T-helper 17 cell (primary cell): ENCODE data around the gene GATA3. TPM values are rescaled to one million over a fixed set of nuclear protein-coding genes. Genes with fewer than 3 reads are reported as not detected.
"Not testable (repeated sequence)": the region's sequence is repeated elsewhere in the genome, so short reads cannot be mapped to it uniquely, and the experiment has no call there.

Experiments used
- ATAC-seq: fragments of 150-1000 bp; cut with Tn5 transposase; 2 replicates; pipeline ENCODE4 v1.10.0; 2021; ENCODE audit warnings: mild to moderate bottlenecking, moderate library complexity
- DNase-seq, 3 donors: peaks; one replicate each; pipeline versions ENCODE4 v3.0.0 to v3.0.0-alpha.2; 2020 to 2021
- H3K9me3 ChIP-seq: one replicate; pipeline ENCODE4 v1.7.0; 2013; ENCODE audit warnings: low read length, mild to moderate bottlenecking; ENCODE audit not compliant: control insufficient read depth, poor library complexity, severe bottlenecking
- H3K27ac Mint-ChIP-seq: one replicate; pipeline ENCODE4 v1.8.0; 2022; ENCODE audit warnings: mild to moderate bottlenecking, moderate library complexity, mixed read lengths
- H3K27me3 Mint-ChIP-seq: one replicate; pipeline ENCODE4 v1.8.0; 2022; ENCODE audit warnings: mixed read lengths
- H3K36me3 Mint-ChIP-seq: one replicate; pipeline ENCODE4 v1.8.0; 2022; ENCODE audit warnings: low read depth, mixed read lengths
- H3K4me1 Mint-ChIP-seq: one replicate; pipeline ENCODE4 v1.8.0; 2022; ENCODE audit warnings: mild to moderate bottlenecking, mixed read lengths
- H3K4me3 Mint-ChIP-seq: one replicate; pipeline ENCODE4 v1.8.0; 2022; ENCODE audit warnings: mild to moderate bottlenecking, moderate library complexity, mixed read lengths
- total RNA-seq, 4 donors: library from RNA in 2 of 4; stranded (reverse) in 2 of 4; gene quantifications; one replicate each; pipeline ENCODE4 v1.2.3 and lab custom pipeline; 2022 to 2026

GATA3 gene
- total RNA-seq (100 to 1,000 TPM in 1 of 2 donors, 10 to 100 TPM in 1; 91.9 to 149 TPM), total RNA-seq (lab: John Stamatoyannopoulos, UW) (24.8 to 57.7 reads per million in 2 donors)

- DNase-seq (peak; percentile 76 to 79 (median 76)), ATAC-seq (peak; percentile 72)
- no peaks in the 10 kb centered on the region for H3K9me3 ChIP-seq
- peak within 1 kb of the TSS; percentile 97 for H3K4me3 Mint-ChIP-seq
- peaks cover 16% of the 10 kb centered on the region for H3K27me3 Mint-ChIP-seq
- peaks cover 48% of the 10 kb centered on the region for H3K4me1 Mint-ChIP-seq
- H3K27ac Mint-ChIP-seq: peak within 1 kb of the TSS; percentile 99
- H3K36me3 Mint-ChIP-seq: peaks cover 14% of the 10 kb centered on the region
Measured at GRCh38 chr10:8054494-8055407, at the start of gene GATA3. Gene GATA3, plus strand, starts transcription at chr10:8054688. Its CDS starts 968 bp downstream, at chr10:8055656.

DNA sequence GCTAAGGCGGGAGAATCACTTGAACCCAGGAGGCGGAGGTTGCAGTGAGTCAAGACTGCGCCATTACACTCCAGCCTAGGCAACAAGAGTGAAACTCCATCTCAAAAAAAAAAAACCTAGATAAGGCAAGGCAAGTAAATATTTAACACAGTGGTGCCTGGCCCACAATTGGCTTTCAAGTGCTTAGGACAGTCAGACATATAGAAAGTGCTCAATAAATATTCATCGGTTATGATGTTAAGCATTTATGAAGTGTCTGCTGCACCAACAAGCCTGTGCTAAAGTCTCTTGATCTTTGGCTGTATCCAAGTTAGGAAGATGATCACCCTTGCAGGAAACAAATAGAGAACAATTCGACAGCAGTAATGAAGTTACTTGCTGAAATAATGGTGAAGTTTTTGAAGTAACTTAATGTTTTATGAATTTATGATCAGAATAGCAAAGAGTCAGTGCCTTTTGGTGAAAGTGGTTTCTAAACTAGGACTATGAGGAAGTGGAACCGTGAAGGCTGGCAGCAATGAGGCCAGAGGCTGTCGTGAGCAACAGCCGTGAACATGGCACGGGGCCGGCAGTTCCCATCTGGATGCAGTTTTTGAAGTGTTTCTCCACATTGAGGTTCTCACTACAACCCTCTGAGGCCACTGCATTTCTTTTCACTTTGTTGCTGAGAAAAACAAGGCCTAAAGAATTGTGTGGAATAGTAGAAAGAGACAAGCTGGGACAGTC is 48.1 kb upstream of the GATA3 start:
- H3K36me3 Mint-ChIP-seq: peaks cover 2% of the 10 kb centered on the region

DNA sequence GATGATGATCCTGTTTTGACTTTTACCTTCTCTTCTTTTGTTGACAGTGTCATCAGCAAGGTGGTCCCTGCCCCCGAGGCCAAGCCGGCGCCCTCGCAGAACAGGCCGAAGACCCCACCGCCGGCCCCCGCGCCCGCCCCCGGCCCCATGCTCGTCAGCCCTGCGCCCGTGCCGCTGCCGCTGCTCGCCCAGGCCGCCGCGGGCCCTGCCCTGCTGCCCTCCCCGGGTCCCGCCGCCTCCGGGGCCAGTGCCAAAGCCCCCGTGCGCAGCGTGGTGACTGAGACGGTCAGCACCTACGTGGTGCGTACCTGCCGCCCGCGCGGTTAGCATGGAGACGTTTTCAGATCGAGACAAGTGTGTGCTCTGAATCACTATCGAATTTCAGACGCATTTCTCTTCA is 45.5 kb upstream of the GATA3 start:
- Mint-ChIP-seq H3K27me3 (no peaks in the 10 kb centered on the region), H3K4me1 (peaks cover 2% of the 10 kb centered on the region), H3K4me3 (no peak overlapping the region), H3K36me3 (peaks cover 6% of the 10 kb centered on the region), H3K27ac (no peak overlapping the region)
- no peak for ATAC-seq
- peaks cover under 1% of the 10 kb centered on the region for H3K9me3 ChIP-seq
- DNase-seq: no peak

More for the DNA sequence above, 48.1 kb upstream of the GATA3 start:
- H3K27ac Mint-ChIP-seq: no peak overlapping the region
- DNase-seq: no peak
- no peaks in the 10 kb centered on the region for H3K27me3 Mint-ChIP-seq
- H3K9me3 ChIP-seq: peaks cover 2% of the 10 kb centered on the region
- H3K4me3 Mint-ChIP-seq: no peak overlapping the region
- ATAC-seq: no peak
- H3K4me1 Mint-ChIP-seq: no peaks in the 10 kb centered on the region

DNA sequence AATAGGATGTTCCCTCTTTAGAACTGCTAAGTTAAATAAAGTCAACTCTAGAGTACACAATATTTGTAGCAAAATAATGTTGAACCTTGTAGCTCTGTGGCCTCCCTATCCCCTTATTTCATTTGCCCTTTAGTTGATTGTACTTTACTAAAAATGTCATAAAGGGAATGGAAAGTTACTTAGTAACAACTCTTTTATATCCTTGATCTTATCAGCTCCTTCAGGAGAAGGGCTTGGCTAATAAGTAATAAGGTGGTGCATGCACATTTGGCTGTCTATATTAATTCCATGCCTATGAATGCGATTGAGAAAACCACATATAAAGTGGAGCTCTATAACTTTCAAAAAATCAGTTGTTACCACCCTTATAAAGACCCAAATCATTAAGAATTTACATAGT is 41.5 kb upstream of the GATA3 start:
- ATAC-seq (no peak), DNase-seq (no peak)
- Mint-ChIP-seq H3K36me3 (peaks cover 6% of the 10 kb centered on the region), H3K4me3 (no peak overlapping the region), H3K27me3 (no peaks in the 10 kb centered on the region), H3K4me1 (peaks cover 2% of the 10 kb centered on the region), H3K27ac (no peak overlapping the region)
- no peaks in the 10 kb centered on the region for H3K9me3 ChIP-seq

GRCh38 chr10:8013619-8014018 is 40.9 kb upstream of the GATA3 start:
- Mint-ChIP-seq H3K4me1 (peaks cover 2% of the 10 kb centered on the region), H3K4me3 (no peak overlapping the region), H3K27ac (no peak overlapping the region), H3K36me3 (peaks cover 6% of the 10 kb centered on the region), H3K27me3 (no peaks in the 10 kb centered on the region)
- ATAC-seq (no peak), DNase-seq (no peak)
- H3K9me3 ChIP-seq: no peaks in the 10 kb centered on the region

- H3K36me3 Mint-ChIP-seq: peaks cover 6% of the 10 kb centered on the region
- no peak for DNase-seq
- H3K9me3 ChIP-seq: no peaks in the 10 kb centered on the region
- peaks cover 2% of the 10 kb centered on the region for H3K4me1 Mint-ChIP-seq
- no peak for ATAC-seq
- no peak overlapping the region for H3K27ac Mint-ChIP-seq
- no peaks in the 10 kb centered on the region for H3K27me3 Mint-ChIP-seq
- H3K4me3 Mint-ChIP-seq: no peak overlapping the region
Measured at GRCh38 chr10:8014649-8015048, 39.8 kb upstream of the GATA3 start.

DNA sequence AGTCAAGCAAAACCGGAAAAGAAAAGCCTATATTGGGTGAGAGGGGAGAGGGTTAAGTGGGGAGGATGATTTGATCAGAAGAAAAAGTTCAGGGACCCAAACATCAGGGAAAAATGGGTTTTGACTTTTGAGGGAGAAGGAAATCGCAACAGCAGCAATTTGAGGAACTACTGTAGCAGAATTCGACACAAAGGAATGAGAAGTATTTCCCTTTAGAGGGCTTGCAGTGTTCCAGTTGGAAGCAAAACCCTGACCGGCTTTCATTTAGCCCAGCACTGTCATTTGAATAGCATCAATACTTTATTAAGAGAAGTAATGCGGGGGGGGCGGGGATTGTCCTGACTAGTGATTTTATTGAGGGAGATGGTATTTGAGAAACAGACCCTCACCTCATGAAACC is 37.2 kb upstream of the GATA3 start:
- Mint-ChIP-seq H3K4me1 (no peaks in the 10 kb centered on the region), H3K36me3 (peaks cover 3% of the 10 kb centered on the region), H3K4me3 (no peak overlapping the region), H3K27ac (peak overlapping the region; percentile 8), H3K27me3 (no peaks in the 10 kb centered on the region)
- ATAC-seq (no peak), DNase-seq (no peak)
- H3K9me3 ChIP-seq: no peaks in the 10 kb centered on the region

- Mint-ChIP-seq H3K4me1 (peaks cover 4% of the 10 kb centered on the region), H3K27ac (no peak overlapping the region), H3K27me3 (peaks cover 23% of the 10 kb centered on the region), H3K4me3 (no peak overlapping the region), H3K36me3 (no peaks in the 10 kb centered on the region)
- no peaks in the 10 kb centered on the region for H3K9me3 ChIP-seq
- DNase-seq (no peak), ATAC-seq (no peak)
Measured at GRCh38 chr10:8023321-8023720, 31.2 kb upstream of the GATA3 start.

DNA sequence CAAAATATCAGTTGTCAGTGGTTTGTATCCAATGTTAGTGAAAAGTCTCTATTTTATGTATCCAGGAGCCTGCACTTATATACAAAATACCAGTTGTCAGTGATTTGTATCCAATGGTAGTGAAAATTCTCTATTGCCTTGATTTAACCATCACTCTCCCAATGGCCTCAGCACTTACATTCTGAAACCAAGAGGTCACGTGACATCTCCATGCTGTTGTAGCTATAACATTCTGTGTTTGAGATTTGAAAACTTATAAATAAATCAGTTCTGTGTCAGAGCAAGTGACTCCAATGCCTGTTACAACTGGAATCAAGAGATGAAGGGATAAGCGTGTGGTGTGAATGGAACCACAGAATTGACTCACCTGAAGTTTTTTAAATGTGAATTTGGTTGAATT is 30.6 kb upstream of the GATA3 start:
- H3K4me1 Mint-ChIP-seq: peaks cover 4% of the 10 kb centered on the region
- H3K36me3 Mint-ChIP-seq: no peaks in the 10 kb centered on the region
- no peak overlapping the region for H3K27ac Mint-ChIP-seq
- ATAC-seq (no peak), DNase-seq (no peak)
- H3K4me3 Mint-ChIP-seq: no peak overlapping the region
- no peaks in the 10 kb centered on the region for H3K9me3 ChIP-seq
- peaks cover 23% of the 10 kb centered on the region for H3K27me3 Mint-ChIP-seq

DNA sequence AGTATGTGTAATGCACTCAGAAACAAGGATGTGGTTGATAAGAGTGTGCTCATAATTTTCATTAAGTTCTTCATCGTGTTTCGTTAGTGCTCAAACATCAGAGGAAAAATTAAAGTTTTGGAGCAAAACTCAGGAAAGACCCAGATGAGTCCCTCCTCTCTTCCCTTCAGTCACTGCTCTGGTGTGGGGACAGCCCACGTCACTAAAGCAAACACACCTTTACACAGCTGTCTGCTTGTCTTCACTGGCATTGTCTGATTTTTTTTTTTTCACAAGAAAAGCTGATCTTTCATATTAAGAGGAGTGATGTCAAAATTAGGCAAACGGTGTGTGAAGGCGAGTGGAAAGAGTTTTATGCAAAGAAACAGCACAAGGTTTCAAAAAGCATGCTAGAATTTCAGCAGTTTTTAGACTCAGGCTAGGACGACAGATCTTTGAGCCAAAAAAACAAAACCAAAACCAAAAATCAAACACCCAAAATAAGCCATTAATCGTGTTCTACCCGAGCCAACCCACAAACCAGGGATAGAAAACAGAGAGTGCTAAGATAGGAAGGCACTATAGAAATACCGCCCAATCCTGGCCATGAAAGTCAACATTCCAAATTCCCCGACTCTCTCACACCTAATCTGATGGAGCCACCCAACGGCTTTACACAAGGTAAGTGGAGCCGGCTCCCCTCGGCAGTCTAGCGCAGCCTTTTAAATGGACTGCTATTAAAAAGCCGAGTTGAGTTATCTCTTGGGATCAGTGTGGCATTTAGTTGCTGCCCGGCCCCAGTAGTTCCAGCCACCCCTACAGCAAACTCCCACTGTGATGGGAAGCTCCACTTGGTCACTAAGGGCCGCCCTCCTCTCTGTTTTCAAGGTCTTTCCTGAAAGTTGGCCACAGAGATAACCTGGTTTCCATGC is 27.9 kb upstream of the GATA3 start:
- no peak for ATAC-seq
- no peak overlapping the region for H3K27ac Mint-ChIP-seq
- DNase-seq: no peak

GRCh38 chr10:8031211-8031610 is 23.3 kb upstream of the GATA3 start:
- peaks cover 46% of the 10 kb centered on the region for H3K27me3 Mint-ChIP-seq
- H3K27ac Mint-ChIP-seq, H3K9me3 ChIP-seq, H3K4me3 Mint-ChIP-seq, H3K36me3 Mint-ChIP-seq, DNase-seq, ATAC-seq: not testable (repeated sequence)
- peaks cover 10% of the 10 kb centered on the region for H3K4me1 Mint-ChIP-seq

More for the DNA sequence above, 27.9 kb upstream of the GATA3 start:
- H3K9me3 ChIP-seq: no peaks in the 10 kb centered on the region
- Mint-ChIP-seq H3K36me3 (no peaks in the 10 kb centered on the region), H3K27me3 (peaks cover 29% of the 10 kb centered on the region), H3K4me3 (peak overlapping the region; percentile 55), H3K4me1 (peaks cover 4% of the 10 kb centered on the region)

DNA sequence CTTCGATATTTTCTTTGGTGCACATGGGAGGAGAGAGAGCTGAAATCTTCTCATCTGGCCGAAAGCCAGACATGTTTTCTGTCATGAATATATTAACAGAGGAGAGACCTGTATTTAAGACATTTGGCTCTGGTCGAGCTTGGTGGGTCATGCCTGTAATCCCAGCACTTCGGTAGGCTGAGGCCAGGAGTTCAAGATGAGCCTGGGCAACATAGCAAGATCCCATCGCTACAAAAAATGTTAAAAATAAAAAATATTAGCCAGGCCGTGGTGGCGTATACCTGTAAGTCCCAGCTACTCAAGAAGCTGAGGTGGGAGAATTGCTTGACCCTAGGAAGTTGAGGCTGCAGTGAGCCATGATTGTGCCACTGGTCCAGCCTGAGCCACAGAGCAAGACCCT is 21.9 kb upstream of the GATA3 start:
- peaks cover 46% of the 10 kb centered on the region for H3K27me3 Mint-ChIP-seq
- no peaks in the 10 kb centered on the region for H3K9me3 ChIP-seq
- H3K36me3 Mint-ChIP-seq: peaks cover 6% of the 10 kb centered on the region
- ATAC-seq (no peak), DNase-seq (no peak)
- H3K27ac Mint-ChIP-seq: peak overlapping the region; percentile 41
- peaks cover 9% of the 10 kb centered on the region for H3K4me1 Mint-ChIP-seq
- no peak overlapping the region for H3K4me3 Mint-ChIP-seq
